ENCODE results near the gene FLOT1. TPM values are rescaled to one million over a fixed set of nuclear protein-coding genes. Genes with fewer than 3 reads are reported as not detected.
A peak's percentile ranks its signal among the peaks of the same experiment; 100 is the strongest.

Gene FLOT1
- total and polyA plus RNA-seq, 2 of the 13 experiments (the other 11 are each of a cell fraction or from before 2014, with no cell fraction given), result 82.3 to 130 TPM

DNA sequence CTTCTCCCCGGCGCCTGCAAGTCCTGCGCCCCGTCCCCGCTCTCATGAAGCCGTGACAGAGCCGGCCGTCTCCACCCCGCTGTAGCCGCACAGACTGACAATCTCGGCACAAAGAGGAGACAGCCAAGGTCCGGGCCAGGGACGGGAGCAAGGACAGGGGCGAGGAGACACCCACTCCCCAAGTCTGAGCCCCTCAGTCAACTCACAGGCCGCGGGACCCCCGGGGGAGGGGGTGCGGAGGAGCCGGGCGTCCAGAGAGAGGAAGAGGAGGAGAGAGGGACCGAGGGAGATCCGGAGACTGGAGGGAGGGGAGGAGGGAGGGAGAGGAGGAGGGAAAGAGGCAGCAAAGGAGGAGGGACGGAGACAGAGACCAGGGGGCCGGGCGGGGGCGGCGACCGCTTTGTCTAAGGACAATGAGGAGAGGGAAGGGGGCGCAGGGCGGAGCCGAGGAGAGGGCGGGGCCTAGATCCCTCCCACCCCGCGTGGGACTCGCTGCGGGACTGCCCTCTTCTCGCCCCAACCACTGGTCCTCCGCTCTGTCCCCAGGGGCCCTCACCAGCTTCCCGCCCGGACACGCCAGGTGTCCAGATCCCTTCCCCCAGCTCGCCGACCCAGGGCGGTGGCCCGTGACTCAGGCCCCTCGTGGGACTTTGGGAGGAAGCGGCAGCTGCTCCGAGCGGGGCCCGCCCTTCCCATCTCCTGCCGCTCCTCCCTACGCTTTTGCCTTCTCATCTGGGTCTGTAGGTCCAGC, 55.4 kb downstream of the FLOT1 start (continued):
- no peak for TF ChIP-seq ZNF572 (CRISPR knock-in tag; IDR thresholded peaks at IDR 0.05)
- TF ChIP-seq, protein P1, sequence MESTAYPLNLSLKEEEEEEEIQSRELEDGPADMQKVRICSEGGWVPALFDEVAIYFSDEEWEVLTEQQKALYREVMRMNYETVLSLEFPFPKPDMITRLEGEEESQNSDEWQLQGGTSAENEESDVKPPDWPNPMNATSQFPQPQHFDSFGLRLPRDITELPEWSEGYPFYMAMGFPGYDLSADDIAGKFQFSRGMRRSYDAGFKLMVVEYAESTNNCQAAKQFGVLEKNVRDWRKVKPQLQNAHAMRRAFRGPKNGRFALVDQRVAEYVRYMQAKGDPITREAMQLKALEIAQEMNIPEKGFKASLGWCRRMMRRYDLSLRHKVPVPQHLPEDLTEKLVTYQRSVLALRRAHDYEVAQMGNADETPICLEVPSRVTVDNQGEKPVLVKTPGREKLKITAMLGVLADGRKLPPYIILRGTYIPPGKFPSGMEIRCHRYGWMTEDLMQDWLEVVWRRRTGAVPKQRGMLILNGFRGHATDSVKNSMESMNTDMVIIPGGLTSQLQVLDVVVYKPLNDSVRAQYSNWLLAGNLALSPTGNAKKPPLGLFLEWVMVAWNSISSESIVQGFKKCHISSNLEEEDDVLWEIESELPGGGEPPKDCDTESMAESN (CRISPR knock-in tag; conservative IDR thresholded peaks at IDR 0.05), result peak; percentile 48; the same call in 1 of the 2 replicates
- TF ChIP-seq, protein P2, sequence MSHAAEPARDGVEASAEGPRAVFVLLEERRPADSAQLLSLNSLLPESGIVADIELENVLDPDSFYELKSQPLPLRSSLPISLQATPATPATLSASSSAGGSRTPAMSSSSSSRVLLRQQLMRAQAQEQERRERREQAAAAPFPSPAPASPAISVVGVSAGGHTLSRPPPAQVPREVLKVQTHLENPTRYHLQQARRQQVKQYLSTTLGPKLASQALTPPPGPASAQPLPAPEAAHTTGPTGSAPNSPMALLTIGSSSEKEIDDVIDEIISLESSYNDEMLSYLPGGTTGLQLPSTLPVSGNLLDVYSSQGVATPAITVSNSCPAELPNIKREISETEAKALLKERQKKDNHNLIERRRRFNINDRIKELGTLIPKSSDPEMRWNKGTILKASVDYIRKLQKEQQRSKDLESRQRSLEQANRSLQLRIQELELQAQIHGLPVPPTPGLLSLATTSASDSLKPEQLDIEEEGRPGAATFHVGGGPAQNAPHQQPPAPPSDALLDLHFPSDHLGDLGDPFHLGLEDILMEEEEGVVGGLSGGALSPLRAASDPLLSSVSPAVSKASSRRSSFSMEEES (CRISPR knock-in tag; IDR thresholded peaks at IDR 0.05), result no peak; the same call in 1 of the 2 replicates
- peak; percentile 81 for TF ChIP-seq ZNF883 (CRISPR knock-in tag; IDR thresholded peaks at IDR 0.05; ENCODE audit: not compliant biosample characterization)
- peak; percentile 43; the same call in 1 of the 2 replicates for TF ChIP-seq ZBTB7B (CRISPR knock-in tag; IDR thresholded peaks at IDR 0.05)
- no peak for TF ChIP-seq ZNF441 (CRISPR knock-in tag; IDR thresholded peaks at IDR 0.05; ENCODE audit: borderline replicate concordance)
- peak; percentile 49; the same call in 1 of the 2 replicates for TF ChIP-seq CCDC6 (CRISPR knock-in tag; IDR thresholded peaks at IDR 0.05)
- TF ChIP-seq ZNF607 (CRISPR knock-in tag; IDR thresholded peaks at IDR 0.05; ENCODE audit: borderline replicate concordance), result no peak
- TF ChIP-seq, protein P3, sequence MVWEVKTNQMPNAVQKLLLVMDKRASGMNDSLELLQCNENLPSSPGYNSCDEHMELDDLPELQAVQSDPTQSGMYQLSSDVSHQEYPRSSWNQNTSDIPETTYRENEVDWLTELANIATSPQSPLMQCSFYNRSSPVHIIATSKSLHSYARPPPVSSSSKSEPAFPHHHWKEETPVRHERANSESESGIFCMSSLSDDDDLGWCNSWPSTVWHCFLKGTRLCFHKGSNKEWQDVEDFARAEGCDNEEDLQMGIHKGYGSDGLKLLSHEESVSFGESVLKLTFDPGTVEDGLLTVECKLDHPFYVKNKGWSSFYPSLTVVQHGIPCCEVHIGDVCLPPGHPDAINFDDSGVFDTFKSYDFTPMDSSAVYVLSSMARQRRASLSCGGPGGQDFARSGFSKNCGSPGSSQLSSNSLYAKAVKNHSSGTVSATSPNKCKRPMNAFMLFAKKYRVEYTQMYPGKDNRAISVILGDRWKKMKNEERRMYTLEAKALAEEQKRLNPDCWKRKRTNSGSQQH (CRISPR knock-in tag; IDR thresholded peaks at IDR 0.05; ENCODE audit: low read depth), result peak; percentile 50; the same call in 1 of the 2 replicates
- no peak for TF ChIP-seq ZNF382 (CRISPR knock-in tag; IDR thresholded peaks at IDR 0.05; ENCODE audit: borderline replicate concordance)
- 0 out of 2 replicates have a peak, but pooled peaks have one; percentile 36 for TF ChIP-seq ZNF430 (CRISPR knock-in tag; IDR thresholded peaks at IDR 0.05)
- TF ChIP-seq ZNF773 (CRISPR knock-in tag; IDR thresholded peaks at IDR 0.05; ENCODE audit: borderline replicate concordance), result no peak
- TF ChIP-seq YY1 (IDR thresholded peaks at IDR 0.05; ENCODE audit: insufficient read depth, insufficient replicate concordance, low read depth, low read length), result no peak
- 0 out of 2 replicates have a peak, but pooled peaks have one; percentile 13 for TF ChIP-seq TGIF2 (CRISPR knock-in tag; IDR thresholded peaks at IDR 0.05)
- no peak for TF ChIP-seq HMG20A (CRISPR knock-in tag; IDR thresholded peaks at IDR 0.05; ENCODE audit: borderline replicate concordance)
- TF ChIP-seq NKX3-1 (CRISPR knock-in tag; IDR thresholded peaks at IDR 0.05), result no peak
- TF ChIP-seq XRCC5 (optimal IDR thresholded peaks at IDR 0.05; ENCODE audit: low read length), result no peak
- no peak for TF ChIP-seq SP140L (CRISPR knock-in tag; IDR thresholded peaks at IDR 0.05; ENCODE audit: borderline replicate concordance)
- TF ChIP-seq KDM5B (CRISPR knock-in tag; IDR thresholded peaks at IDR 0.05; ENCODE audit: borderline replicate concordance), result peak; percentile 64; the same call in 1 of the 2 replicates
- no peak for TF ChIP-seq CREB1 (IDR thresholded peaks at IDR 0.05)
- no peak for TF ChIP-seq CREB1 (CRISPR knock-in tag; IDR thresholded peaks at IDR 0.05)
